Tibial nerve (tissue), 4 donors: ENCODE data around the gene SP100.

Experiments
- EP300 ChIP-seq, 2 donors: sonication (generic); formaldehyde crosslinking; IDR thresholded peaks; one replicate each; pipeline ENCODE4 v1.6.1; 2017; ENCODE audit warnings: antibody characterized with exemption in 2 of 2, mild to moderate bottlenecking in 1 of 2
- POLR2A ChIP-seq, 2 donors: fragments of 450-650 bp; IDR thresholded peaks; one replicate each; pipeline ENCODE4 v1.6.1; 2017; ENCODE audit warnings: antibody characterized with exemption in 2 of 2, mild to moderate bottlenecking in 2 of 2, moderate library complexity in 2 of 2
- TF ChIP-seq, protein P1 (sequence below), 5 experiments: fragments of 200-600 bp in 3 of 5; fragments of 450-650 bp in 2 of 5; sonication (generic) in 3 of 5; IDR thresholded peaks; one replicate each; pipeline ENCODE4 v1.5.1; 2016 to 2019; ENCODE audit warnings: antibody characterized with exemption in 5 of 5, mild to moderate bottlenecking in 3 of 5, moderate library complexity in 2 of 5

DNA sequence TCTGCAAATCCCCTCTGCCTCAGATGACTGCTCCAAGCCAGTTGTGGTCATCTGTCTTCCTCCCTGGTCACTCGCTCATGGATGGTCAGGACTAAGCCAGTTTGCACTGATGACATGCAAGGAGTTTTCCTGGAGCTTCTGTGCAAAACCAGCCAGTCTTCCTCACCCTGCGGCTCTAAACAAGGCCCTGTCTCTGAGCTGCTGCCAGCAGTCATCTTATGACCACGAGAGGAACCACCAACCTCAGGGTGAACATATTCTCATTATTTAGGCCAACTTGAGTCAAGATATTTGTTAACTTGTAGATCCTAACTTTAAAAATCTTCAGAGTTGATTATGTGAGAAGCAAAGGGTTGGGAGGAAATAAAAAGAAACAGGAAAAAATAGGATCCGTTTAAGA is 176.8 kb downstream of the SP100 start:
- TF ChIP-seq, protein P1, sequence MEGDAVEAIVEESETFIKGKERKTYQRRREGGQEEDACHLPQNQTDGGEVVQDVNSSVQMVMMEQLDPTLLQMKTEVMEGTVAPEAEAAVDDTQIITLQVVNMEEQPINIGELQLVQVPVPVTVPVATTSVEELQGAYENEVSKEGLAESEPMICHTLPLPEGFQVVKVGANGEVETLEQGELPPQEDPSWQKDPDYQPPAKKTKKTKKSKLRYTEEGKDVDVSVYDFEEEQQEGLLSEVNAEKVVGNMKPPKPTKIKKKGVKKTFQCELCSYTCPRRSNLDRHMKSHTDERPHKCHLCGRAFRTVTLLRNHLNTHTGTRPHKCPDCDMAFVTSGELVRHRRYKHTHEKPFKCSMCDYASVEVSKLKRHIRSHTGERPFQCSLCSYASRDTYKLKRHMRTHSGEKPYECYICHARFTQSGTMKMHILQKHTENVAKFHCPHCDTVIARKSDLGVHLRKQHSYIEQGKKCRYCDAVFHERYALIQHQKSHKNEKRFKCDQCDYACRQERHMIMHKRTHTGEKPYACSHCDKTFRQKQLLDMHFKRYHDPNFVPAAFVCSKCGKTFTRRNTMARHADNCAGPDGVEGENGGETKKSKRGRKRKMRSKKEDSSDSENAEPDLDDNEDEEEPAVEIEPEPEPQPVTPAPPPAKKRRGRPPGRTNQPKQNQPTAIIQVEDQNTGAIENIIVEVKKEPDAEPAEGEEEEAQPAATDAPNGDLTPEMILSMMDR (IDR thresholded peaks at IDR 0.05), result no peak
- TF ChIP-seq POLR2A (IDR thresholded peaks at IDR 0.05) (no peak), EP300 (IDR thresholded peaks at IDR 0.05) (no peak)
